HepG2 (cell line): ENCODE measurements around the gene MLXIPL. TPM values are rescaled to one million over a fixed set of nuclear protein-coding genes. Genes with fewer than 3 reads are reported as not detected.

Experiments
- MEIS2 ChIP-seq: sonication (generic); formaldehyde crosslinking; IDR thresholded peaks from 2 replicates; pipeline ENCODE4 v1.9.0; 2021; ENCODE audit warnings: mild to moderate bottlenecking, missing genetic modification reagents
- NFAT5 ChIP-seq: sonication (generic); formaldehyde crosslinking; IDR thresholded peaks from 2 replicates; pipeline ENCODE4 v1.4.0; 2020; ENCODE audit warnings: missing genetic modification reagents
- PITX1 ChIP-seq: sonication (generic); formaldehyde crosslinking; IDR thresholded peaks from 2 replicates; pipeline ENCODE4 v1.5.1; 2020; ENCODE audit warnings: mild to moderate bottlenecking, missing genetic modification reagents
- POLR2AphosphoS2 ChIP-seq: IDR thresholded peaks from 2 replicates; pipeline ENCODE4 v1.6.1; 2011; ENCODE audit warnings: low read depth, low read length, improper control_type of control experiment
- ZBTB33 ChIP-seq: sonication (generic); formaldehyde crosslinking; IDR thresholded peaks from 2 replicates; pipeline ENCODE4 v1.4.0; 2020; ENCODE audit warnings: missing genetic modification reagents
- ZEB1 ChIP-seq: IDR thresholded peaks from 2 replicates; pipeline ENCODE4 v1.6.1; 2012; ENCODE audit warnings: mild to moderate bottlenecking, low read depth, inconsistent platforms; ENCODE audit not compliant: insufficient replicate concordance
- ZNF574 ChIP-seq: sonication (generic); formaldehyde crosslinking; IDR thresholded peaks from 2 replicates; pipeline ENCODE4 v1.4.0; 2020; ENCODE audit warnings: missing genetic modification reagents
- ZNF749 ChIP-seq: sonication (generic); formaldehyde crosslinking; IDR thresholded peaks from 2 replicates; pipeline ENCODE4 v1.8.0; 2022; ENCODE audit warnings: mild to moderate bottlenecking, missing genetic modification reagents, moderate library complexity, borderline replicate concordance
- ZNF891 ChIP-seq: sonication (generic); formaldehyde crosslinking; IDR thresholded peaks from 2 replicates; pipeline ENCODE4 v1.5.0; 2020; ENCODE audit warnings: mild to moderate bottlenecking, missing genetic modification reagents
- polyA plus RNA-seq, 8 experiments: library from polyadenylated mRNA; depleted of rRNA in 3 of 8; stranded (reverse) in 7 of 8; unstranded in 1 of 8; fragments of >200 nt; fragmentation: Illumina TruSeq in 4 of 8; extraction: Trizol in 4 of 8; gene quantifications; 2 replicates each; pipeline versions ENCODE4 v1.2.1 to v1.2.3, GENCODE V29; 2011 to 2016; ENCODE audit warnings: low read depth in 4 of 8, missing spikeins in 1 of 8, mixed read lengths in 1 of 8; ENCODE audit not compliant: insufficient read depth in 1 of 8
- total RNA-seq, 5 experiments: library from RNA; depleted of rRNA; stranded (reverse); fragments of >200 nt; fragmentation: Illumina TruSeq; extraction: Trizol; gene quantifications; 2 replicates each; pipeline ENCODE4 v1.2.3, GENCODE V29; 2016; ENCODE audit warnings: low read depth in 1 of 5

Gene MLXIPL
- total and polyA plus RNA-seq, 2 of the 13 experiments (the other 11 are each of a cell fraction or from before 2014, with no cell fraction given) = 51.6 to 60.1 TPM

- 0 out of 2 replicates have a peak, but pooled peaks have one; percentile 27 for TF ChIP-seq NFAT5 (CRISPR knock-in tag)
- TF ChIP-seq PITX1 (CRISPR knock-in tag) = 0 out of 2 replicates have a peak, but pooled peaks have one; percentile 19
- TF ChIP-seq ZNF891 (CRISPR knock-in tag) = 0 out of 2 replicates have a peak, but pooled peaks have one; percentile 59
- no peak for TF ChIP-seq ZNF749 (CRISPR knock-in tag)
- TF ChIP-seq POLR2AphosphoS2 = no peak
- 0 out of 2 replicates have a peak, but pooled peaks have one; percentile 24 for TF ChIP-seq ZNF574 (CRISPR knock-in tag)
- TF ChIP-seq MEIS2 (CRISPR knock-in tag) = no peak
- TF ChIP-seq ZBTB33 (CRISPR knock-in tag) = peak; percentile 76; the same call in 1 of the 2 replicates
- TF ChIP-seq ZEB1 = no peak
Observed at GRCh38 chr7:73611017-73611555, 13.2 kb downstream of the MLXIPL start (continued).
